Loucy (cell line): ENCODE results near the gene VPS26B.

Source experiments
- H2AFZ ChIP-seq: fragments of 200-600 bp; sonication (generic); 2 replicates; pipeline ENCODE4 v1.6.0; 2016; ENCODE audit warnings: antibody characterized with exemption, mild to moderate bottlenecking, low read length, moderate library complexity
- H3F3A ChIP-seq: fragments of 200-600 bp; 2 replicates; pipeline ENCODE4 v1.6.0; 2016; ENCODE audit warnings: antibody characterized with exemption, low read depth, mild to moderate bottlenecking
- H3K27me3 ChIP-seq: fragments of 200-600 bp; sonication (generic); 2 replicates; pipeline ENCODE4 v1.6.1; 2014; ENCODE audit warnings: low read length, mild to moderate bottlenecking; ENCODE audit not compliant: insufficient read depth, poor library complexity, severe bottlenecking
- H3K36me3 ChIP-seq: fragments of 200-600 bp; sonication (generic); 2 replicates; pipeline ENCODE4 v1.6.1; 2016; ENCODE audit warnings: low read length; ENCODE audit not compliant: insufficient read depth
- H3K4me1 ChIP-seq: fragments of 200-600 bp; sonication (generic); 2 replicates; pipeline ENCODE4 v1.5.1; 2014; ENCODE audit warnings: low read length, mild to moderate bottlenecking; ENCODE audit not compliant: insufficient read depth, poor library complexity, severe bottlenecking
- H3K4me2 ChIP-seq: fragments of 200-600 bp; sonication (generic); 2 replicates; pipeline ENCODE4 v1.6.0; 2014; ENCODE audit warnings: antibody characterized with exemption, low read length, low read depth, mild to moderate bottlenecking; ENCODE audit not compliant: poor library complexity, severe bottlenecking
- H3K4me3 ChIP-seq: fragments of 200-600 bp; sonication (generic); 2 replicates; pipeline ENCODE4 v1.5.1; 2014; ENCODE audit warnings: low read length, mild to moderate bottlenecking, mixed read lengths; ENCODE audit not compliant: poor library complexity, severe bottlenecking
- H3K79me2 ChIP-seq: fragments of 200-600 bp; sonication (generic); 2 replicates; pipeline ENCODE4 v1.6.1; 2014; ENCODE audit warnings: low read length; ENCODE audit not compliant: insufficient read depth
- H3K9ac ChIP-seq: fragments of 200-600 bp; sonication (generic); 2 replicates; pipeline ENCODE4 v1.6.0; 2014; ENCODE audit warnings: mild to moderate bottlenecking, low read depth, low read length, moderate library complexity; ENCODE audit not compliant: poor library complexity, severe bottlenecking
- H3K9me2 ChIP-seq: fragments of 200-600 bp; sonication (generic); replicated peaks from 2 replicates; pipeline ENCODE4 v1.6.1; 2016; ENCODE audit warnings: low read depth, low read length, mixed read lengths
- H3K9me3 ChIP-seq: fragments of 200-600 bp; sonication (generic); 2 replicates; pipeline ENCODE4 v1.6.1; 2014; ENCODE audit warnings: mild to moderate bottlenecking, antibody characterized with exemption, low read length, low read depth; ENCODE audit not compliant: insufficient read depth
- H4K20me1 ChIP-seq: fragments of 200-600 bp; sonication (generic); 2 replicates; pipeline ENCODE4 v1.6.0; 2014; ENCODE audit warnings: antibody characterized with exemption, low read length, mild to moderate bottlenecking; ENCODE audit not compliant: insufficient read depth, poor library complexity, severe bottlenecking
- EZH2phosphoT487 ChIP-seq: fragments of 200-600 bp; IDR thresholded peaks from 2 replicates; pipeline ENCODE4 v1.6.1; 2018; ENCODE audit warnings: antibody characterized with exemption, mild to moderate bottlenecking, moderate library complexity, borderline replicate concordance
- TF ChIP-seq, protein P1 (sequence below): fragments of 200-600 bp; sonication (generic); conservative IDR thresholded peaks from 2 replicates; pipeline ENCODE4 v1.5.1; 2014; ENCODE audit warnings: mild to moderate bottlenecking, antibody characterized with exemption, low read length

VPS26B gene

DNA sequence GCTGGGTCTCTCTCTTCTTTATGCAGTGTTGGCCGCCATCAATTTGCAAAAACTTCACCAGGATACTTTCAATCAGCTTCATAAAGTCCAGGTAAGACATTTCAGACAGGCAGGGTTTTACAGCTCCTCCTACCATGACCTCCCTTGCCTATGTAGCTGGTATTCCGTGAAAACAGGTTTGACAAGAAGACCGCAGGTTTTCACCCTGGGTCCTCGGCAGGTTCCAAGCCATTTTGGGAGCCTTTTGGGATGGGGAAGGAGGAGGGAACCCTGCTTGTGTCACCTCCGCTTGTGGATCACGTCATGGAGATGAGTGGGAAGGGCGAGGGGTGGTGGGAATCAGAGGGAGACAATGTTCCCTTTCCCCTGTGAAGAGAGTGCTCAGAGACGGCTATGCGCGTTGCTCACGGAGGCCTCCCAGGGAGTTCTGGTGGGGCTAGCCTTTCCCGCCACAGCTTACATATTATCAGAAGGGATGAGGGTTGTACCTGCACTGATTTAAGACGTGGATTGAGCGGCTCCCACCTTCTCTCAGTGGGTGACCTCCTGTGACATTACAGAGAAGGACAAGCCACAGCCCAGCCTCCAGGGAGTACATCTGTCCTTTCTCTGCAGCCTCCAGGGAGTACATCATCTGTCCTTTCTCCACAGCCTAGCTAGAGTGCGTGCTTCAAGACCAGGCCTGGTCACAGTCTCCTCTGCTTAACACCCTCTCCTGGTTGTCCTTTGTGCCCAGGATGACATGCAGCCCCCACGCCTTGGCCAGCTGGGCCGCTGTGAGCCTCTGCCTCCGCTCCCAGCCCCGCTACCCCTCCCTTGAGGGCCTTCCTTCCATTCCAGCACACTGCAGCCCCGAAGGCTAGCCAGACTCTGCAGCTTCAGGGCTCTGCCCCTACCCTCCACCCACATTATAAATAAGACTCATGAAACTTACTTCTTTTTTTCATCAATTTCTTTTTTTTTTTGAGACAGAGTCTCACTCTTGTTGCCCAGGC lies 68.9 kb downstream of the VPS26B start:
- H3K4me2 ChIP-seq = no peak overlapping the region
- TF ChIP-seq, protein P1, sequence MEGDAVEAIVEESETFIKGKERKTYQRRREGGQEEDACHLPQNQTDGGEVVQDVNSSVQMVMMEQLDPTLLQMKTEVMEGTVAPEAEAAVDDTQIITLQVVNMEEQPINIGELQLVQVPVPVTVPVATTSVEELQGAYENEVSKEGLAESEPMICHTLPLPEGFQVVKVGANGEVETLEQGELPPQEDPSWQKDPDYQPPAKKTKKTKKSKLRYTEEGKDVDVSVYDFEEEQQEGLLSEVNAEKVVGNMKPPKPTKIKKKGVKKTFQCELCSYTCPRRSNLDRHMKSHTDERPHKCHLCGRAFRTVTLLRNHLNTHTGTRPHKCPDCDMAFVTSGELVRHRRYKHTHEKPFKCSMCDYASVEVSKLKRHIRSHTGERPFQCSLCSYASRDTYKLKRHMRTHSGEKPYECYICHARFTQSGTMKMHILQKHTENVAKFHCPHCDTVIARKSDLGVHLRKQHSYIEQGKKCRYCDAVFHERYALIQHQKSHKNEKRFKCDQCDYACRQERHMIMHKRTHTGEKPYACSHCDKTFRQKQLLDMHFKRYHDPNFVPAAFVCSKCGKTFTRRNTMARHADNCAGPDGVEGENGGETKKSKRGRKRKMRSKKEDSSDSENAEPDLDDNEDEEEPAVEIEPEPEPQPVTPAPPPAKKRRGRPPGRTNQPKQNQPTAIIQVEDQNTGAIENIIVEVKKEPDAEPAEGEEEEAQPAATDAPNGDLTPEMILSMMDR = no peak
- no peak for TF ChIP-seq EZH2phosphoT487
- no peak overlapping the region for H3K9ac ChIP-seq
- H3K27me3 ChIP-seq = no peaks in the 10 kb centered on the region
- H3K4me1 ChIP-seq = peaks cover 9% of the 10 kb centered on the region
- no peaks in the 10 kb centered on the region for H3K9me2 ChIP-seq
- H3K4me3 ChIP-seq = no peak overlapping the region
- H3K9me3 ChIP-seq = no peaks in the 10 kb centered on the region; the same call in 1 of the 2 replicates
- H3F3A ChIP-seq = no peaks in the 10 kb centered on the region
- no peak overlapping the region for H2AFZ ChIP-seq
- no peaks in the 10 kb centered on the region for H4K20me1 ChIP-seq
- no peaks in the 10 kb centered on the region for H3K36me3 ChIP-seq
- H3K79me2 ChIP-seq = no peaks in the 10 kb centered on the region

DNA sequence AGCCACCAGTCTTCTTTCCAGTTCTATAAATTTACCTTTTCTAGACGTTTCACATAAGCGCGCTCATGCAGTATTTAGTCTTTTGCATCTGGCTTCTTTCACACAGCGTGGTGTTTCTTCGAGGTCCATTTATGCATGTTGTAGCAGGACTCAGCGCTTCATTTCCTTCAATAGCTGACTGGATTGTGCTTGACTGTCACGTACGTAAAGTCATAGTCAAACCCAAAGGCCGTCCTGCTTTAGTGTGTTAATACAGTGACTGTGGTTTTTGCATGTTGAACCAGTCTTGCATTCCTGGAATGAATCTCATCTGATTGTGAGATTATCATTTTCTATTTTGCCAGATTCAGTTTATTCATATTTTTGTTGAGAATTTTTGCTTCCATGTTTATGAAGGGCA lies 70.2 kb downstream of the VPS26B start:
- TF ChIP-seq, protein P1 = no peak
- TF ChIP-seq EZH2phosphoT487 = no peak
- Histone ChIP-seq H3F3A (no peaks in the 10 kb centered on the region), H4K20me1 (no peaks in the 10 kb centered on the region), H3K9me2 (no peaks in the 10 kb centered on the region), H3K36me3 (no peaks in the 10 kb centered on the region), H2AFZ (no peak overlapping the region), H3K27me3 (no peaks in the 10 kb centered on the region), H3K4me2 (no peak overlapping the region), H3K4me3 (no peak overlapping the region), H3K9me3 (no peaks in the 10 kb centered on the region; the same call in 1 of the 2 replicates), H3K4me1 (peaks cover 2% of the 10 kb centered on the region), H3K79me2 (no peaks in the 10 kb centered on the region), H3K9ac (no peak overlapping the region)
